Keratinocyte (primary cell): ENCODE results near the gene AEBP1. TPM values are rescaled to one million over a fixed set of nuclear protein-coding genes. Genes with fewer than 3 reads are reported as not detected.

Source experiments
- DNase-seq: peaks from one replicate; pipeline ENCODE4 v3.0.0-alpha.2; 2011; ENCODE audit warnings: low read depth, missing footprints, low spot score
- FAIRE-seq: peaks from 2 replicates; lab custom pipeline; 2011; peaks lifted over from hg19 to GRCh38; lab: Jason Lieb, UNC
- H2AFZ ChIP-seq: 2 replicates; pipeline ENCODE4 v1.6.0; 2012; ENCODE audit warnings: low read length, control low read depth, inconsistent platforms; ENCODE audit not compliant: control insufficient read depth
- H3K27ac ChIP-seq: 2 replicates; pipeline ENCODE4 v1.5.1; 2011; ENCODE audit warnings: low read length; ENCODE audit not compliant: control insufficient read depth, insufficient read depth
- H3K27me3 ChIP-seq: 3 replicates; pipeline ENCODE4 v1.6.0; 2011; ENCODE audit warnings: low read length; ENCODE audit not compliant: control insufficient read depth, insufficient read depth; ENCODE audit errors: extremely low read depth
- H3K36me3 ChIP-seq, 2 experiments: 2 replicates in 1 of 2; 3 replicates in 1 of 2; pipeline ENCODE4 v1.5.1; 2011; ENCODE audit warnings: low read length in 2 of 2, mild to moderate bottlenecking in 1 of 2; ENCODE audit not compliant: control insufficient read depth in 2 of 2, insufficient read depth in 2 of 2; ENCODE audit errors: extremely low read depth in 1 of 2
- H3K4me1 ChIP-seq: 3 replicates; pipeline ENCODE4 v1.5.1; 2011; ENCODE audit warnings: low read length; ENCODE audit not compliant: control insufficient read depth, insufficient read depth; ENCODE audit errors: extremely low read depth
- H3K4me2 ChIP-seq: 3 replicates; pipeline ENCODE4 v1.6.0; 2011; ENCODE audit warnings: low read depth, low read length; ENCODE audit not compliant: control insufficient read depth, insufficient read depth; ENCODE audit errors: extremely low read depth
- H3K4me3 ChIP-seq, 3 experiments: fragments of 200-600 bp in 1 of 3; sonication (generic) in 1 of 3; 2 replicates in 2 of 3; 3 replicates in 1 of 3; pipeline ENCODE4 v1.5.1; 2011 to 2016; ENCODE audit warnings: low read length in 3 of 3, mild to moderate bottlenecking in 3 of 3, control low read depth in 2 of 3, inconsistent platforms in 1 of 3, low read depth in 1 of 3, mixed read lengths in 1 of 3, mixed run types in 1 of 3, moderate library complexity in 1 of 3; ENCODE audit not compliant: control insufficient read depth in 2 of 3, insufficient read depth in 2 of 3; ENCODE audit errors: extremely low read depth in 1 of 3
- H3K79me2 ChIP-seq: 2 replicates; pipeline ENCODE4 v1.6.0; 2012; ENCODE audit warnings: low read length; ENCODE audit not compliant: control insufficient read depth, insufficient read depth
- H3K9ac ChIP-seq: 3 replicates; pipeline ENCODE4 v1.6.0; 2011; ENCODE audit warnings: low read length; ENCODE audit not compliant: control insufficient read depth, insufficient read depth; ENCODE audit errors: extremely low read depth
- H3K9me1 ChIP-seq: 3 replicates; pipeline ENCODE4 v1.6.0; 2011; ENCODE audit warnings: low read length; ENCODE audit not compliant: control insufficient read depth, insufficient read depth; ENCODE audit errors: extremely low read depth
- H3K9me3 ChIP-seq: 2 replicates; pipeline ENCODE4 v1.5.1; 2012; ENCODE audit warnings: low read depth, low read length; ENCODE audit not compliant: control insufficient read depth
- H4K20me1 ChIP-seq: 3 replicates; pipeline ENCODE4 v1.6.0; 2011; ENCODE audit warnings: low read length; ENCODE audit not compliant: control insufficient read depth, insufficient read depth; ENCODE audit errors: extremely low read depth
- CTCF ChIP-seq, 3 experiments: IDR thresholded peaks in 1 of 3; conservative IDR thresholded peaks in 1 of 3; optimal IDR thresholded peaks in 1 of 3; 2 replicates in 2 of 3; 3 replicates in 1 of 3; pipeline versions ENCODE3 to v1.5.1; 2011; ENCODE audit warnings: low read length in 3 of 3, mild to moderate bottlenecking in 3 of 3, moderate library complexity in 2 of 3, control low read depth in 1 of 3, inconsistent platforms in 1 of 3; ENCODE audit not compliant: insufficient read depth in 2 of 3; ENCODE audit errors: extremely low read depth in 1 of 3
- EZH2 ChIP-seq: IDR thresholded peaks from one replicate; pipeline ENCODE4 v1.6.1; 2012; ENCODE audit warnings: inconsistent platforms, mild to moderate bottlenecking, low read length, moderate library complexity
- dilution Hi-C: fragments of 300-500 bp; cut with MboI; formaldehyde crosslinking; loops from one replicate; pipeline ENCODE4 v1.7.0; 2020; ENCODE audit warnings: low sequenced_read_pairs; ENCODE audit not compliant: extremely low pct_ligation_motif_present
- polyA plus RNA-seq, 5 experiments: library from polyadenylated mRNA; depleted of rRNA in 3 of 5; stranded (reverse) in 3 of 5; stranded (forward) in 1 of 5; unstranded in 1 of 5; fragments of >200 nt; gene quantifications; 1 replicate in 1 of 5; 2 replicates in 3 of 5; 3 replicates in 1 of 5; pipeline versions ENCODE4 v1.2.1 to v1.2.3, GENCODE V29; 2011 to 2012; ENCODE audit warnings: missing spikeins in 2 of 5, low read depth in 1 of 5, low replicate concordance in 1 of 5

The AEBP1 gene
- polyA plus RNA-seq, 1 donor (not counting 4 experiments of a cell fraction or from before 2014, with no cell fraction given), result 0.03 TPM

- no peak overlapping the region for H3K4me2 ChIP-seq
- no peak for FAIRE-seq
- no peaks in the 10 kb centered on the region for H4K20me1 ChIP-seq
- H3K4me1 ChIP-seq, result no peaks in the 10 kb centered on the region
- H2AFZ ChIP-seq, result no peak overlapping the region
- DNase-seq, result no peak
- H3K4me3 ChIP-seq, result no peak overlapping the region
- H3K9ac ChIP-seq, result no peak overlapping the region
- dilution Hi-C loops, result no loop called here
- no peaks in the 10 kb centered on the region for H3K79me2 ChIP-seq
- H3K27me3 ChIP-seq, result no peaks in the 10 kb centered on the region
- no peak overlapping the region for H3K27ac ChIP-seq
- no peaks in the 10 kb centered on the region for H3K9me1 ChIP-seq
- no peaks in the 10 kb centered on the region for H3K36me3 ChIP-seq
- H3K9me3 ChIP-seq, result no peaks in the 10 kb centered on the region
- TF ChIP-seq EZH2 (no peak), CTCF (optimal IDR thresholded peaks at IDR 0.05 in 1 of 3, IDR thresholded peaks at IDR 0.05 in 1 of 3, conservative IDR thresholded peaks at IDR 0.05 in 1 of 3; ENCODE audit: extremely low read depth in 1 of 3, insufficient read depth in 2 of 3, low read length in 3 of 3) (no peak)
These were observed 27.9 kb downstream of the AEBP1 start for GRCh38 chr7:44132039-44132438.

- no peak for TF ChIP-seq EZH2
- TF ChIP-seq CTCF (optimal IDR thresholded peaks at IDR 0.05 in 1 of 3, IDR thresholded peaks at IDR 0.05 in 1 of 3, conservative IDR thresholded peaks at IDR 0.05 in 1 of 3; ENCODE audit: extremely low read depth in 1 of 3, insufficient read depth in 2 of 3, low read length in 3 of 3), result no peak
These were observed 29.1 kb downstream of the AEBP1 start for GRCh38 chr7:44133295-44133694.

More at GRCh38 chr7:44133295-44133694, 29.1 kb downstream of the AEBP1 start:
- Histone ChIP-seq H3K79me2 (no peaks in the 10 kb centered on the region), H3K9ac (no peak overlapping the region), H3K4me2 (no peak overlapping the region), H3K4me3 (no peak overlapping the region), H3K36me3 (no peaks in the 10 kb centered on the region), H4K20me1 (no peaks in the 10 kb centered on the region), H3K27me3 (peaks cover 2% of the 10 kb centered on the region), H3K4me1 (no peaks in the 10 kb centered on the region), H2AFZ (no peak overlapping the region), H3K9me1 (no peaks in the 10 kb centered on the region), H3K27ac (no peak overlapping the region), H3K9me3 (no peaks in the 10 kb centered on the region)
- no peak for FAIRE-seq
- dilution Hi-C loops, result no loop called here
- DNase-seq, result no peak
